GM21576 (cell line): Measurements from ENCODE around the gene ABHD5.
"Not testable (repeated sequence)": the region's sequence is repeated elsewhere in the genome, so short reads cannot be mapped to it uniquely, and the experiment has no call there.

Experiments used
- ATAC-seq: cut with Tn5 transposase; IDR thresholded peaks from one replicate; pipeline ENCODE4 v1.9.1; 2021; ENCODE audit warnings: mild to moderate bottlenecking, moderate library complexity; ENCODE audit not compliant: unreplicated experiment

ABHD5 gene

GRCh38 chr3:43690400-43691119, at the start of gene ABHD5:
Gene ABHD5, plus strand, starts transcription at chr3:43690938. Its CDS starts 55 bp downstream, at chr3:43690993.
- ATAC-seq: peak; percentile 89

- no peak for ATAC-seq
Measured at GRCh38 chr3:43641306-43642114, 49.2 kb upstream of the ABHD5 start.

GRCh38 chr3:43644443-43644842, 46.3 kb upstream of the ABHD5 start:
- ATAC-seq: no peak

- no peak for ATAC-seq
Measured at GRCh38 chr3:43647331-43648166, 43.2 kb upstream of the ABHD5 start.

GRCh38 chr3:43648957-43649356, 41.8 kb upstream of the ABHD5 start:
- ATAC-seq: no peak

- ATAC-seq: no peak
Measured at GRCh38 chr3:43649365-43649968, 41.3 kb upstream of the ABHD5 start.

- ATAC-seq: no peak
Measured at GRCh38 chr3:43650345-43650744, 40.4 kb upstream of the ABHD5 start.

- not testable (repeated sequence) for ATAC-seq
Measured at GRCh38 chr3:43656390-43656789, 34.3 kb upstream of the ABHD5 start.

- ATAC-seq: no peak
Measured at GRCh38 chr3:43659250-43659880, 31.4 kb upstream of the ABHD5 start.

- not testable (repeated sequence) for ATAC-seq
Measured at GRCh38 chr3:43661376-43661775, 29.4 kb upstream of the ABHD5 start.

- ATAC-seq: not testable (repeated sequence)
Measured at GRCh38 chr3:43665011-43665410, 25.7 kb upstream of the ABHD5 start.

- ATAC-seq: no peak
Measured at GRCh38 chr3:43670635-43671522, 19.9 kb upstream of the ABHD5 start.

- ATAC-seq: no peak
Measured at GRCh38 chr3:43674345-43675085, 16.2 kb upstream of the ABHD5 start.

- no peak for ATAC-seq
Measured at GRCh38 chr3:43675593-43675992, 15.1 kb upstream of the ABHD5 start.

- ATAC-seq: no peak
Measured at GRCh38 chr3:43676441-43676840, 14.3 kb upstream of the ABHD5 start.

- not testable (repeated sequence) for ATAC-seq
Measured at GRCh38 chr3:43678375-43678774, 12.4 kb upstream of the ABHD5 start.

- not testable (repeated sequence) for ATAC-seq
Measured at GRCh38 chr3:43678887-43679449, 11.8 kb upstream of the ABHD5 start.

GRCh38 chr3:43680857-43681256, 9.9 kb upstream of the ABHD5 start:
- ATAC-seq: not testable (repeated sequence)
